LoVo (cell line): ENCODE measurements around the gene PGAM5.

ENCODE experiments used
- DNase-seq: peaks from one replicate; pipeline ENCODE4 v3.0.0-alpha.2; 2016; ENCODE audit warnings: low spot score

The PGAM5 gene

GRCh38 chr12:132710405-132711079 is at the start of gene PGAM5:
Gene PGAM5 (plus strand): TSS chr12:132710842. CDS start chr12:132710877, 35 bp downstream.
- DNase-seq = peak; percentile 97

- DNase-seq = no peak
These were observed 49.6 kb upstream of the PGAM5 start for GRCh38 chr12:132660996-132661395.

GRCh38 chr12:132661972-132662371 is 48.7 kb upstream of the PGAM5 start:
- DNase-seq = no peak

- no peak for DNase-seq
These were observed 47.5 kb upstream of the PGAM5 start for GRCh38 chr12:132662901-132663755.

GRCh38 chr12:132664206-132665148 is 46.2 kb upstream of the PGAM5 start:
- DNase-seq = no peak

- DNase-seq = no peak
These were observed 45.5 kb upstream of the PGAM5 start for GRCh38 chr12:132665149-132665491.

- no peak for DNase-seq
These were observed 44.8 kb upstream of the PGAM5 start for GRCh38 chr12:132665794-132666193.

GRCh38 chr12:132668191-132669088 is 42.2 kb upstream of the PGAM5 start:
- DNase-seq = no peak

GRCh38 chr12:132669166-132669879 is 41.3 kb upstream of the PGAM5 start:
- DNase-seq = no peak

- DNase-seq = no peak
These were observed 38.5 kb upstream of the PGAM5 start for GRCh38 chr12:132672116-132672515.

GRCh38 chr12:132672678-132673077 is 38.0 kb upstream of the PGAM5 start:
- DNase-seq = no peak

- no peak for DNase-seq
These were observed 37.1 kb upstream of the PGAM5 start for GRCh38 chr12:132673288-132674179.

GRCh38 chr12:132674561-132674960 is 36.1 kb upstream of the PGAM5 start:
- DNase-seq = no peak

- no peak for DNase-seq
These were observed 34.7 kb upstream of the PGAM5 start for GRCh38 chr12:132675757-132676432.

GRCh38 chr12:132677492-132677891 is 33.1 kb upstream of the PGAM5 start:
- no peak for DNase-seq

- DNase-seq = no peak
These were observed 25.2 kb upstream of the PGAM5 start for GRCh38 chr12:132685400-132685799.

GRCh38 chr12:132686825-132687210 is 23.8 kb upstream of the PGAM5 start:
- no peak for DNase-seq

- DNase-seq = peak; percentile 98
These were observed 23.2 kb upstream of the PGAM5 start, which contains the start of the genes POLE and PXMP2 for GRCh38 chr12:132687211-132688164. Gene POLE (minus strand): TSS chr12:132687342. CDS start chr12:132687315, 27 bp downstream. Gene PXMP2 (plus strand): TSS chr12:132687587. CDS start chr12:132687671, 84 bp downstream.
